Left lobe of liver (tissue), 2 donors: ENCODE data around the gene AGBL4. TPM values are rescaled to one million over a fixed set of nuclear protein-coding genes. Genes with fewer than 3 reads are reported as not detected.
"Not testable (repeated sequence)": the region's sequence is repeated elsewhere in the genome, so short reads cannot be mapped to it uniquely, and the experiment has no call there.

Experiments
- ATAC-seq: fragments of 200-7000 bp; cut with Tn5 transposase; one replicate; pipeline ENCODE4 v1.9.1; 2020; ENCODE audit warnings: mild to moderate bottlenecking, moderate library complexity
- DNase-seq: peaks from one replicate; pipeline ENCODE4 v3.0.0-alpha.2; 2020; ENCODE audit warnings: low spot score
- total RNA-seq: library from RNA; stranded (reverse); gene quantifications from one replicate; pipeline ENCODE4 v1.2.1, GENCODE V29; 2021
- donor health status: DM: no; HTN: no; CAD: no; lungs with moderate emphysema.
- donor health status: DM: no; HTN: yes; CAD: no.

AGBL4 gene
- total RNA-seq, 1 donor from 2014 or later = 2.2 TPM

DNA sequence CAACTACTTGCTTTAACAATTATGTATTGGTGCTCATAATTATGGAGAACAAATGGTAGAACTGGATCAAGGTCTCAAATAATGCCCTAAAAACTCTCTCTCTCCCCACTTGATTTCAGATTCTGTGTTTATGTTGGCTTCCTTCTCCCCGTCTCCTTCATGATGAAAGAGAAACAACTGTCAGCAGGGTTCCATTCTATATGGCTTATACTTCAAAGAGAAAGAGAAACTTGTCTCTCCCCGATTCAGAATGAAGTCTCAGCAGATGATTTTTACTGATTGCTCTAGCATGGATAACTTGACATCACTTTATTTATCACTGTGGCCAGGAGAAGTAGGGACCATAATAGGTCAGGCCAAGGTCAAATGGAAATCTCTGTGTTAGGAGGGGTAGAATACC lies 575.6 kb downstream of the AGBL4 start:
- ATAC-seq (no peak), DNase-seq (no peak)

DNA sequence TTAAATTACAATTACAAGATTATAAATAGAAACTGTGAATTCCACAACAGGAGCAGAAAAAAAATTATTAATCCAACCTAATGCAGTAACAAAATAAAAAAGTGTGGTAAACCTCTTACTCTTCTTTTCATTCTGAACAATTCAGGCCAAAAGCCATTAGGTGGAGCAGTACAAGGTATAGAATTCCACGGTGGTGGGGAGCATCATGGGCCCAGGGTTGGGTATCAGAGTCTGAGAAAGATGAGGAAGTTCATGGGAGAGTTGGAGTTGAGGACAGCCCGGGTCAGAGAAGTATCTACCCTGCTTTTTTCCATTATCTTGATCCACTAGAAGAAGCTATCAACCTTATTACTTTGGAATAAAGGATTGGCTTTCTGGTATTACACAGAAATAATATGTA lies 586.9 kb downstream of the AGBL4 start:
- no peak for DNase-seq
- ATAC-seq = no peak

GRCh38 chr1:49435291-49435690 lies 588.5 kb downstream of the AGBL4 start:
- ATAC-seq (no peak), DNase-seq (no peak)

DNA sequence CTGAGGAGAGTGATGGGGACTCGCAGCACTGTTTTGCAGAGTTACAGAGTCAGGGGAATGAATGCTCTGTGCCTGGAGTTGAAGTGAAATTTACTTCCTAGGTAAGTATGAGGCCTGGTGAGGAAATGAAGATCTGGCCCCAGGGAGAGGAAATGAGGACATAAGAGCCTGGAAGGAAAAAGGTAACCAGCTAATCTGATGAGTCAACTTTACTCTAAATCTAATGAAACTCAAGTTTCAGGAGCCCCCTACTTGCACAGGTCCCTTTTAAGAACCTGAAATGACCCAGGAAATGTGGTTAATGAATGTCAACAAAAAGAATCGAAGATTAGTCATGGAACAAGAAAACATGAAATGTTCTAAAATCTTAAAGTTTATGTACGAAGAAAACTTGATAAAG lies 599.0 kb downstream of the AGBL4 start:
- no peak for ATAC-seq
- no peak for DNase-seq

- ATAC-seq (no peak), DNase-seq (no peak)
Observed at GRCh38 chr1:49416758-49417157, 607.0 kb downstream of the AGBL4 start.

GRCh38 chr1:49408346-49408745 lies 615.4 kb downstream of the AGBL4 start:
- no peak for DNase-seq
- no peak for ATAC-seq

- DNase-seq (no peak), ATAC-seq (no peak)
Observed at GRCh38 chr1:49397086-49397485, 626.7 kb downstream of the AGBL4 start.

- DNase-seq (no peak), ATAC-seq (no peak)
Observed at GRCh38 chr1:49394200-49394599, 629.6 kb downstream of the AGBL4 start.

DNA sequence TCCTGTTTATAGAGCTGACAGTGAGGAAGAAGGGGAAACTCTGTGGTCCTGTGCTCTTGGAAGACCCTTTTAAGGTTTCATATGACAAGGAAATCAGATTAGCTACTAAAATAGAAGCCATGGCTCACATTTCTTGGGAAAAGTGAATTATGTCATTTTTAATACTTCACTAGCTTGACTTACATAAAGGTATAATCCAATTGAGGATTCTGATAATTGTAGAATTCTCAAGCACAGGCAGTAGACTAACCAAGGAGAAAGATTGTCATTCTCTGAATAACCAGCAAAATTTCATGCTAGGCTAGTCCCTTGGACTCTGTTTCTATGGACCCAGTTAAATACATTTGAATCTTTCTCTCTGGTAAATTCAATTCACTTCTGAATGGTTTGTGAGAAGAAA lies 634.1 kb downstream of the AGBL4 start:
- no peak for DNase-seq
- no peak for ATAC-seq

GRCh38 chr1:49364676-49365075 lies 659.1 kb downstream of the AGBL4 start:
- no peak for ATAC-seq
- DNase-seq = no peak

DNA sequence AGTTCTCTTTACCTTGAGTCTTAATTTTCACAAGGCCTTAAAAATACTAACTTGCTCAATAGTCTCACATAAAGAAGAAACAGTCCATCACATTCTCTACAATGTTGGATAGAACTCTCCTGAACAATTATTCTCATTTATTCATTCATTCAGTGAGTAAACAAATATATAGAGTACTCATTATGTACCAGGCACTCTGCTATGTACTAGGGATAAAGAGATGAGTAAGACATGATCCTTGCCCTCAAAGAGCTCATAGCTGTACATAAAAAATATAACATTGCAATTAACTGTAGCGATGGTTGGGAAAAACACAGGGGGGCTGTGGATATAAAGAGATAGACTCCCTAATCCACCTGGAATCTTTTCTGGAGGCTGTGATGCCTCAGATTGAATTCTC lies 660.1 kb downstream of the AGBL4 start:
- DNase-seq (no peak), ATAC-seq (no peak)

DNA sequence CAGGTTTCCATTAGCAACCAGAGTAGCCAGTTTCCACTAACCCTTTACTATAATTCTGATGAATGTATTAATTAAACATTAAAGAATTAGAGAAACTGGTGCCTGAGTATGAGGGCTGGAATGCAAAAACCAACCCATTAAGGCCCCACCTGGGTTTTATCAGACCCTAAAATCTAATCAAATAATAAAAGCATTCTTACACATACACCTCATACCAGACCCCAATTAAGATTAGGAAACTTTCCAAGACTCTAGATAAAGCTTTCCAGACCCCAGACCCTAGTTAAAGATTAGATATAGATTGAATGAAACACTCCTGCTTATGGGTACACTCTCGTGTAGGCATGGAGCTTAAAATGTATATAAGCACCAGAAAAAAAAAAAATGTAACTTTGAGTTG lies 665.7 kb downstream of the AGBL4 start:
- DNase-seq = no peak
- ATAC-seq = no peak

DNA sequence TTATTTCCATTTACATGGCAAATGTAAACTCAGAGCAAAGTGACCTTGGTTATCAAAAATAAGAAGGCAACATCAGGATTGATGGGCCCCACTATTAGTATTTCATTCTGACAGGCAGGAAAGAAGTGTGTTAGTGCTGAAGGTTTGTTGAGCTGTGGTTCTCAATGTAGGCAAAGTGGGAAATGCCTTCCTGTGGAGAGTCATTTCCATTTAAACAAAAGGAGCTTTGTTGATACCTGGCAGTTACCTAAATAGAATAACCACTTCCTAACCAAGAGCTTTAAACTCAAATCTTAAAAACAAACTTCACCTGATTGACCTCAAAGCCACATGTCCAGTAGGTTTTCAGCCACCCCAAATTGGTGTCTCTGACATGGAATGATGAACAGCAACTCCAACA lies 667.2 kb downstream of the AGBL4 start:
- no peak for ATAC-seq
- no peak for DNase-seq

- DNase-seq (no peak), ATAC-seq (no peak)
Observed at GRCh38 chr1:49351768-49352167, 672.0 kb downstream of the AGBL4 start.

DNA sequence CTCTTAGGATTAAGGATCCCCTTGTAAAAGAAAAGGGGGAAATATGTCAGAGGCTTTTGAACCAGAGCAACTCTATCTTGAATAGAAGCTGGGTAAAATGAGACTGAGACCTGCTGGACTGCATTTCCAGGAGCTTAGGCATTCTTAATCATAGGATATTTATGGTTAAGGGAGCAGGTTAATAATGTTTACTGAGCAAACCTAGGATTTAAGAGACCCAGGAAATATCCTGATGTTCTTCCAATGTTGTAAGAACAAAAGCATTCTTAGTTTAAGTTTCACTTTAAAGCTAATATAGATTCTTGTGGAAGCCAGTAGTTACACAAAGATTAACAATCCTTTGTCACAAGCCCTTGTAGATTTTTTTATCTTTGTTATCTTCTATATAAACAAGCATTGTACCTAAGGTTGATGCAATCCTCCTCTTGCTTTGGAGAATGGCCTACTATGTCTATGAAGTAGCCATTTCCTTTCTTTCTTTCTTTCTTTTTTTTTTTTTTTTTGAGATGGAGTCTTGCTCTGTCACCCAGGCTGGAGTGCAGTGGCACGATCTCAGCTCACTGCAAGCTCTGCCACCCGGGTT lies 676.9 kb downstream of the AGBL4 start:
- no peak for DNase-seq
- no peak for ATAC-seq

- ATAC-seq = no peak
- DNase-seq = no peak
Observed at GRCh38 chr1:49340576-49340975, 683.2 kb downstream of the AGBL4 start.

DNA sequence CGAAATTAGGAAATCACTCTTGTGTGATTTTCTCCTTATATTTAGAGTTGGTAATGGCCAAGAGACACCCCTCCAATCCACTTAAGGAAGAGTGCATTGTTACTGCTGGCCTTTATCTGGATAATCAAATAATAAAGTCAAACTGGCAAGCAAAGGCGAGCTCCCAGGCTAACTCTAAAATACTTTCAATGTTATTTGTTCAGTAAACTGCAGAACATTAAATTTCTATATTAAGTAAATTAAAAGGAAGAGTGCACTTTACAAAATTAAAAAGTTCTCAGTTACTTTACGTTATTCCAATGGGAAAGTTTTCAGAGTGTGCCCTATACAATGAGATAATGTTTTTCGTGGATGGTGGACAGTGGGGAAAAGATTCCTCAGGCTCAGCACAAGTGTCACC lies 684.7 kb downstream of the AGBL4 start:
- no peak for DNase-seq
- no peak for ATAC-seq

DNA sequence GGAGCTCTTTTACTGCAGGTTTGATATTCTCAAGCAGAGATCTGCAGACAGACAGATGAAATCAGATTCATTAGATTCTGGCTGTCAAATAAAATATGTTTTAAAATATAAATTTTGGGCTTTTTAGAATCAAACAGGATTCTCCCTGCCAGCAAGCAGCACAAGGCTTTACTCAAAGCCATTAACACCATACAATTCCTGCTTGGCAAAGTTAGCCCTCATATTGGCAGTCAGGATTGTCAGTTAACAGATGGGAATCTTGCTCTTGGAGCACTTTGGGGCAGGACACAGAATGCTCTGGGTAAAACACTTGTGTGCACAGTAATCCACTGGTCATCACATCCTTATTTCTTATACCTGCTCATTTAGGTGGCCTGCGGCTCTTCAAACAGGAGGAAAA lies 686.5 kb downstream of the AGBL4 start:
- no peak for ATAC-seq
- no peak for DNase-seq

- DNase-seq (no peak), ATAC-seq (no peak)
Observed at GRCh38 chr1:49333906-49334305, 689.8 kb downstream of the AGBL4 start.

DNA sequence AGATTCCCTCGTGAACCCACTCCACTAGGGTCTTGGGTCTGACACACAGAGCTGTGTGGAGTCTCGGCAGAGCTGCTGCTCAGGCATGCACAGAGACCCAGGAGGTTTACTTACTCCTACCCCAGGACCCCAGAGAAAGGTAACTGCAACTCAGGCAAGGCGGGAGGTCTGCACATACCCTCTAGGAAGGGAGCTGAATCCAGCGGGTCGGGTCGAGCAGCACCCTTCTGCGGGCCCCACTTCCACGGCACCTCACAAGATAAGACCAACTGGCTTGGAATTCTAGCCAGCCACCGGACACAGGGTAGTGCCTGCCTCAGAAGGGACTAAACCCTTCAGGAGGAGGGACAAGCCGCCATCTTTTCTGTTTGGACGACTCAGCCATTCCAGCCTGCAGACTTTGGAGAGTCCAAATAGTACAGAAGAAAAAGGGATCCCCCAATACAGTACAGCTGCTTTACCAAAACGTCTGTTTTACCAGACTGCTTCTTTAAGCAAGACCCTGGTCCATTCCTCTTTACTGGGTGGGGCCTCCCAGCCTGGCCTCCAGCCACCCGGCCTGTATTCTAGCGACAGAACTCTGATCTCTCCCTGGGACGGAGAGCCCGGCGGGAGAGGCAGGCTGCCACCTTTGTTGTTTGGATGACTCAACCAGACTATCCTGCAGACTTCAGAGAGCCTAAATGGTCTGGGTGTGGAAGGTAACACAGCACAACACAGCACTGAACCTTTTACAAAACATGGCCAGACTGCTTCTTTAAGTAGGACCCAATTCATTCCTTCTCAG lies 692.5 kb downstream of the AGBL4 start:
- ATAC-seq (no peak), DNase-seq (no peak)

GRCh38 chr1:49323925-49324540 lies 699.7 kb downstream of the AGBL4 start:
- DNase-seq (no peak), ATAC-seq (no peak)

GRCh38 chr1:49320493-49320892 lies 703.3 kb downstream of the AGBL4 start:
- not testable (repeated sequence) for DNase-seq, ATAC-seq
